HepG2 (cell line): Measurements from ENCODE around the gene WNT7B.

Experiments
- KLF6 ChIP-seq: IDR thresholded peaks from 2 replicates; pipeline ENCODE4 v1.8.0; 2016; ENCODE audit warnings: missing biosample characterization, missing genetic modification reagents
- SIN3A ChIP-seq: IDR thresholded peaks from 2 replicates; pipeline ENCODE4 v1.6.1; 2011; ENCODE audit warnings: low read depth, mild to moderate bottlenecking, control low read depth, low read length, borderline replicate concordance
- ZNF263 ChIP-seq: sonication (generic); formaldehyde crosslinking; IDR thresholded peaks from 2 replicates; pipeline ENCODE4 v1.4.0; 2020; ENCODE audit warnings: missing genetic modification reagents
- ZNF777 ChIP-seq: sonication (generic); formaldehyde crosslinking; IDR thresholded peaks from 2 replicates; pipeline ENCODE4 v1.4.0; 2020; ENCODE audit warnings: missing genetic modification reagents
- TF ChIP-seq, protein P1 (sequence below): IDR thresholded peaks from 2 replicates; pipeline ENCODE4 v1.6.1; 2016; ENCODE audit warnings: low read depth, missing genetic modification reagents, missing compliant biosample characterization
- TF ChIP-seq, protein P2 (sequence below): sonication (generic); formaldehyde crosslinking; IDR thresholded peaks from 2 replicates; pipeline ENCODE4 v1.5.0; 2020; ENCODE audit warnings: mild to moderate bottlenecking, missing genetic modification reagents, moderate library complexity

DNA sequence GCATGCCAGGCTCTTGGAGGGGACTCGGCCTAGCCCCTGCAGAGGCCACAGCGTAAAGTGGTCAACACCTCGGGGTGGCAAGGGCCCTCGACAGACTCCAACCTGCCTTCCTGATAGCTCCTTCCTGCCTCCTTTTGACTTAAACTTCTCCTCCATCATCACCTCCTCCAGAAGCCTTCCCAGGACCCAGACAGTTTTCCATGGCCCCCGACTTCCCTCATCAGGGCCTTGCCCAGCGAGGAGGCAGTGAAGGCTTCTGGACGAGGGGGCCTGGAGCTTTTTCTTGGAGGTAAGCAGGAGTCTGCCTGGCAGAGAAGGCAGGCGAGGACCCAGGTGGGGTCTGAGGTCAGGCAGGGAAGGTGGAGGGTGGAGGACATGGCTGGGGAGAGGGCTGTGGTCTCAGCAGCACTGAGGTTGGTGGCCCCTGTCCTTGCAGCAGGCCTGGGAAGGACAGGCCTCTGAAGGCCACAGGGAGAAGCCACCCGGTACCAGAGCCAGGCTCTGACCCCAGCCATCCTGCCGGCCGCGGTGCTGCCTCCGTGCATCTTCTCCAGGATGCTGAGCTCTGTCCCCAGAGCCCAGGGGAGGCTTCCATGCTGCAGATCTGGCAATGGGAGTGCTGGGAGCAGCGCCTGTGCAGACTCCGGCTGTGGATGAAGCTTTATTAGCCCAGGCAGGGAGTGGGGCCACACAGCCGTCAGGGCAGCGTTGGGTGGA, 81.4 kb downstream of the WNT7B start:
- TF ChIP-seq SIN3A, result no peak
- TF ChIP-seq, protein P1, sequence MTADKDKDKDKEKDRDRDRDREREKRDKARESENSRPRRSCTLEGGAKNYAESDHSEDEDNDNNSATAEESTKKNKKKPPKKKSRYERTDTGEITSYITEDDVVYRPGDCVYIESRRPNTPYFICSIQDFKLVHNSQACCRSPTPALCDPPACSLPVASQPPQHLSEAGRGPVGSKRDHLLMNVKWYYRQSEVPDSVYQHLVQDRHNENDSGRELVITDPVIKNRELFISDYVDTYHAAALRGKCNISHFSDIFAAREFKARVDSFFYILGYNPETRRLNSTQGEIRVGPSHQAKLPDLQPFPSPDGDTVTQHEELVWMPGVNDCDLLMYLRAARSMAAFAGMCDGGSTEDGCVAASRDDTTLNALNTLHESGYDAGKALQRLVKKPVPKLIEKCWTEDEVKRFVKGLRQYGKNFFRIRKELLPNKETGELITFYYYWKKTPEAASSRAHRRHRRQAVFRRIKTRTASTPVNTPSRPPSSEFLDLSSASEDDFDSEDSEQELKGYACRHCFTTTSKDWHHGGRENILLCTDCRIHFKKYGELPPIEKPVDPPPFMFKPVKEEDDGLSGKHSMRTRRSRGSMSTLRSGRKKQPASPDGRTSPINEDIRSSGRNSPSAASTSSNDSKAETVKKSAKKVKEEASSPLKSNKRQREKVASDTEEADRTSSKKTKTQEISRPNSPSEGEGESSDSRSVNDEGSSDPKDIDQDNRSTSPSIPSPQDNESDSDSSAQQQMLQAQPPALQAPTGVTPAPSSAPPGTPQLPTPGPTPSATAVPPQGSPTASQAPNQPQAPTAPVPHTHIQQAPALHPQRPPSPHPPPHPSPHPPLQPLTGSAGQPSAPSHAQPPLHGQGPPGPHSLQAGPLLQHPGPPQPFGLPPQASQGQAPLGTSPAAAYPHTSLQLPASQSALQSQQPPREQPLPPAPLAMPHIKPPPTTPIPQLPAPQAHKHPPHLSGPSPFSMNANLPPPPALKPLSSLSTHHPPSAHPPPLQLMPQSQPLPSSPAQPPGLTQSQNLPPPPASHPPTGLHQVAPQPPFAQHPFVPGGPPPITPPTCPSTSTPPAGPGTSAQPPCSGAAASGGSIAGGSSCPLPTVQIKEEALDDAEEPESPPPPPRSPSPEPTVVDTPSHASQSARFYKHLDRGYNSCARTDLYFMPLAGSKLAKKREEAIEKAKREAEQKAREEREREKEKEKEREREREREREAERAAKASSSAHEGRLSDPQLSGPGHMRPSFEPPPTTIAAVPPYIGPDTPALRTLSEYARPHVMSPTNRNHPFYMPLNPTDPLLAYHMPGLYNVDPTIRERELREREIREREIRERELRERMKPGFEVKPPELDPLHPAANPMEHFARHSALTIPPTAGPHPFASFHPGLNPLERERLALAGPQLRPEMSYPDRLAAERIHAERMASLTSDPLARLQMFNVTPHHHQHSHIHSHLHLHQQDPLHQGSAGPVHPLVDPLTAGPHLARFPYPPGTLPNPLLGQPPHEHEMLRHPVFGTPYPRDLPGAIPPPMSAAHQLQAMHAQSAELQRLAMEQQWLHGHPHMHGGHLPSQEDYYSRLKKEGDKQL (CRISPR knock-in tag), result no peak
- TF ChIP-seq ZNF777, result no peak
- TF ChIP-seq, protein P2, sequence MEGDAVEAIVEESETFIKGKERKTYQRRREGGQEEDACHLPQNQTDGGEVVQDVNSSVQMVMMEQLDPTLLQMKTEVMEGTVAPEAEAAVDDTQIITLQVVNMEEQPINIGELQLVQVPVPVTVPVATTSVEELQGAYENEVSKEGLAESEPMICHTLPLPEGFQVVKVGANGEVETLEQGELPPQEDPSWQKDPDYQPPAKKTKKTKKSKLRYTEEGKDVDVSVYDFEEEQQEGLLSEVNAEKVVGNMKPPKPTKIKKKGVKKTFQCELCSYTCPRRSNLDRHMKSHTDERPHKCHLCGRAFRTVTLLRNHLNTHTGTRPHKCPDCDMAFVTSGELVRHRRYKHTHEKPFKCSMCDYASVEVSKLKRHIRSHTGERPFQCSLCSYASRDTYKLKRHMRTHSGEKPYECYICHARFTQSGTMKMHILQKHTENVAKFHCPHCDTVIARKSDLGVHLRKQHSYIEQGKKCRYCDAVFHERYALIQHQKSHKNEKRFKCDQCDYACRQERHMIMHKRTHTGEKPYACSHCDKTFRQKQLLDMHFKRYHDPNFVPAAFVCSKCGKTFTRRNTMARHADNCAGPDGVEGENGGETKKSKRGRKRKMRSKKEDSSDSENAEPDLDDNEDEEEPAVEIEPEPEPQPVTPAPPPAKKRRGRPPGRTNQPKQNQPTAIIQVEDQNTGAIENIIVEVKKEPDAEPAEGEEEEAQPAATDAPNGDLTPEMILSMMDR, result no peak
- no peak for TF ChIP-seq ZNF263 (CRISPR knock-in tag)
- TF ChIP-seq KLF6 (CRISPR knock-in tag), result no peak
